Measurements from ENCODE around the gene VTI1A. TPM values are rescaled to one million over a fixed set of nuclear protein-coding genes. Genes with fewer than 3 reads are reported as not detected.

VTI1A gene
- total RNA-seq, 2 donors from 2014 or later: 71.6 to 139 TPM

DNA sequence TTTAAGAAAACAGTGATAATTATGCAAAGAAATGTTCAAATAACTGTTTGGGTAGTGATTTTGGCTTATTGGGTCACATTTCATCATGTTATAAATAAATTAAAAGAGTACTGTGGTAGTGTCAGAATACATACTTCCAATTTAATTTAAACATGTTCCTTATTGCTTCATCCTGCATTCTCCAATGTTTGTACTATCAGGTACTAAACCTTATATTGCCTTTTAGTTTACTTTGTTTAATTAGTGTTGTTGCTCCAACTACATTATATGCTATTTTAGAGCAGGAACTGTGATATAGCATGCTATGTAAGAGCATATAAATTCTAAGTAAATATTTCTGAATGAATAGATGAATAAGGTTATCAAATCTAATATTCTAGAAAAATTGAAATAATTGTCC is 40.9 kb downstream of the VTI1A start:
- DNase-seq (ENCODE audit: low spot score): no peak
- no peak for ATAC-seq (ENCODE audit: insufficient number of reproducible peaks, low FRiP score, low read depth)
- Histone ChIP-seq H3K4me1 (ENCODE audit: control insufficient read depth in 1 of 2, low read depth in 2 of 2) (peaks cover 9 to 10% of the 10 kb centered on the region in 2 donors), H3K27me3 (replicated peaks; ENCODE audit: insufficient read depth) (no peaks in the 10 kb centered on the region), H3K27ac (no peak overlapping the region), H3K9me3 (no peaks in the 10 kb centered on the region), H3K36me3 (no peaks in the 10 kb centered on the region), H3K4me3 (no peak overlapping the region)
- TF ChIP-seq CTCF (IDR thresholded peaks at IDR 0.05): no peak

DNA sequence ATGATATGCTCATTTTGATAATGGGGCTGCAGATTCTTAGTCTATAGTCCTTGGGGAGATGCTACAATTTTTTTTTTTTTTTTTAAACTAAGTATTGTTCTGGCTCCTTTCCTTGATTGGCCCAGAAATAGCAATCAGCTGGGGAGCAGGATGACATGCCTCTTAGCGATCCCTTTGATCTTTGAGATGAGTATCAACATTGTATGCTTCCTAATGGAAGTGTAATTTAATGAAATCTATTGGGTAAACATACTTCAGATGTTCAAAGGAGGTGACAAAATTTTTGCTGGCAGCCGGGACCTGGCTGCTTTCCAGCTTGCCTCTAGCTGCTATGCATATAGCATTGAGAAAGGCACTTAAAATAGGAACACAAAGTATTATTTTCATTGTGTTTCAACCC is 43.5 kb downstream of the VTI1A start:
- Histone ChIP-seq H3K4me3 (no peak overlapping the region), H3K27me3 (replicated peaks; ENCODE audit: insufficient read depth) (no peaks in the 10 kb centered on the region), H3K4me1 (ENCODE audit: control insufficient read depth in 1 of 2, low read depth in 2 of 2) (peaks cover 9 to 10% of the 10 kb centered on the region in 2 donors), H3K9me3 (no peaks in the 10 kb centered on the region), H3K36me3 (no peaks in the 10 kb centered on the region), H3K27ac (no peak overlapping the region)
- DNase-seq (ENCODE audit: low spot score) (no peak), ATAC-seq (ENCODE audit: insufficient number of reproducible peaks, low FRiP score, low read depth) (no peak)
- no peak for TF ChIP-seq CTCF (IDR thresholded peaks at IDR 0.05)

- Histone ChIP-seq H3K27me3 (replicated peaks; ENCODE audit: insufficient read depth) (no peaks in the 10 kb centered on the region), H3K9me3 (no peaks in the 10 kb centered on the region), H3K4me1 (ENCODE audit: control insufficient read depth in 1 of 2, low read depth in 2 of 2) (peaks cover 9 to 10% of the 10 kb centered on the region in 2 donors), H3K4me3 (no peak overlapping the region), H3K36me3 (no peaks in the 10 kb centered on the region), H3K27ac (no peak overlapping the region)
- DNase-seq (ENCODE audit: low spot score) (no peak), ATAC-seq (ENCODE audit: insufficient number of reproducible peaks, low FRiP score, low read depth) (no peak)
- TF ChIP-seq CTCF (IDR thresholded peaks at IDR 0.05): no peak
Measured at GRCh38 chr10:112491144-112491543, 44.1 kb downstream of the VTI1A start.

GRCh38 chr10:112492736-112493135 is 45.7 kb downstream of the VTI1A start:
- Histone ChIP-seq H3K4me3 (no peak overlapping the region), H3K27ac (no peak overlapping the region), H3K9me3 (no peaks in the 10 kb centered on the region), H3K36me3 (no peaks in the 10 kb centered on the region), H3K27me3 (replicated peaks; ENCODE audit: insufficient read depth) (no peaks in the 10 kb centered on the region), H3K4me1 (ENCODE audit: control insufficient read depth in 1 of 2, low read depth in 2 of 2) (peaks cover 9 to 10% of the 10 kb centered on the region in 2 donors)
- no peak for TF ChIP-seq CTCF (IDR thresholded peaks at IDR 0.05)
- no peak for ATAC-seq (ENCODE audit: insufficient number of reproducible peaks, low FRiP score, low read depth)
- DNase-seq (ENCODE audit: low spot score): no peak

GRCh38 chr10:112497347-112497950 is 50.4 kb downstream of the VTI1A start:
- H3K36me3 ChIP-seq: no peaks in the 10 kb centered on the region
- H3K4me3 ChIP-seq: no peak overlapping the region
- H3K27ac ChIP-seq: no peak overlapping the region
- ATAC-seq (ENCODE audit: insufficient number of reproducible peaks, low FRiP score, low read depth) (no peak), DNase-seq (ENCODE audit: low spot score) (no peak)
- no peaks in the 10 kb centered on the region for H3K4me1 ChIP-seq (ENCODE audit: control insufficient read depth in 1 of 2, low read depth in 2 of 2)
- H3K27me3 ChIP-seq (replicated peaks; ENCODE audit: insufficient read depth): no peaks in the 10 kb centered on the region
- TF ChIP-seq CTCF (IDR thresholded peaks at IDR 0.05): no peak
- no peaks in the 10 kb centered on the region for H3K9me3 ChIP-seq

Measured in thoracic aorta (tissue), 2 donors.